GM19397 (cell line): ENCODE results near the gene GTF2IRD2.
"Not testable (repeated sequence)": the region's sequence is repeated elsewhere in the genome, so short reads cannot be mapped to it uniquely, and the experiment has no call there.

ENCODE experiments used
- ATAC-seq: cut with Tn5 transposase; IDR thresholded peaks from one replicate; pipeline ENCODE4 v1.9.1; 2021; ENCODE audit warnings: mild to moderate bottlenecking, moderate library complexity; ENCODE audit not compliant: unreplicated experiment

Gene GTF2IRD2

DNA sequence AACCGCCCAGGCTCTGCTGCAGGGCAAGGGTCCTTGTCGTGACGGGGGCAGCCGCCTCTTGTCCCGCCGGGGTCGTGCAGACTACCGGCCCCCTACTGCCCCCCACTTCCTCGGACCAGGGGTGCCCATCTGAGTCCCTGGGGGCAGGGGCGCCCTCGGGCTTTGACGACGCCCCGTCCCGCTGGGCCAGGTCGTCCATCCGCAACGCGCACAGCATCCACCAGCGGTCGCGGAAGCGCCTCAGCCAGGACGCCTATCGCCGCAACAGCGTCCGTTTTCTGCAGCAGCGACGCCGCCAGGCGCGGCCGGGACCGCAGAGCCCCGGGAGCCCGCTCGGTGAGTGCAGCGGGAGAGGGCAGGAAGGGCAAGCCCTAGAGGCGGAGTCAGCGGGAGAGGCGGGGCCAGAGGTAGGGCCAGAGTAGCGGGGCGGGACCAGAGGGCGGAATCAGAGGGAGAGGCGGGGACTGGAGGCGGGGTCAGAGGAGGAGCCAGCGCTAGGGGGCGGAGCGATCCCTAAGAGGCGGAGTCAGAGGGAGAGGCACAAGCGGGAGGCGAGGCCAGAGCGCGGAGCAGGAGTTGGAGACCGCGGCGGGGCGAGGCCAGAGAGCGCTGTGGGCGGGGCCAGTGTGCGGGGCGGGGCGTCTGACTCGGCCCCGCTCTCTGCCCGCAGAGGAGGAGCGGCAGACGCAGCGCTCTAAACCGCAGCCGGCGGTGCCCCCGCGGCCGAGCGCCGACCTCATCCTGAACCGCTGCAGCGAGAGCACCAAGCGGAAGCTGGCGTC, 62.8 kb downstream of the GTF2IRD2 start:
- peak; percentile 85 for ATAC-seq

DNA sequence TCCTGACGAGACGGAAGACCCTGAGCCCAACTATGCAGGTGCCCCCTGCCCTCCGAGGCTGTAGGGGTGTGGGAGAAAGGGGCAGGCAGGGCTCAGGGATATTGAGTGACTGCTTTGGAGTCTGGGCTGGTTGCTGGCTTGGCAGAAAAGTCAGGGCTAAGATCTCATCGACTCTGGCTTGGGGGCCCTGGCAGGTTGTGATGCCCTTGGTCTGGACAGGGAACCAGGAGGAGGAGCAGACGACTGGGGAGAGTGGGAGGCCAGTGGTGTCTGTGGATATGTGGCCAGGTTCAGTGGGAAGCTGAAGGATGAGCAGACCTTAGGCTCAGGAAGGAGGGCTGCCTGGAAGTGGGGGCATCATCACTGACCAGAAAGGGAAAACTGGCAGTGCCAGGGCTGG, 67.8 kb downstream of the GTF2IRD2 start:
- ATAC-seq = not testable (repeated sequence)

DNA sequence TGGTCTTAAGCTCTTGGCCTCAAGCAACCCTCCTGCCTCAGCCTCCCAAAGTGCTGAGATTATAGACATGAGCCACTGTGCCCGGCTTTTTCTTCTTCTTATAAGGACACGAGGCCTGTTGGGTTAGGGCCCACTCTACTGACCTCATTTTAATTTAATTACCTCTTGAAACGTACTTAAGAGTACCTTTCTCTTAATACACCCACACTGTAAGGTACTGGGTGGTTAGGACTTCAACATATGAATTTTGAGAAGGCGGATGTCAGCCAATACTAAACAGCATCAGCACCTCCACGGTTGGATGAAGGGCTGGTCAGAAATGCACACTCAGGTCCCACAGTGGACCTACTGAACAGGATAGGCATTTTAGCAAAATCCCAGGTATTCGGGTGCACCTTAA, 69.7 kb downstream of the GTF2IRD2 start:
- not testable (repeated sequence) for ATAC-seq

DNA sequence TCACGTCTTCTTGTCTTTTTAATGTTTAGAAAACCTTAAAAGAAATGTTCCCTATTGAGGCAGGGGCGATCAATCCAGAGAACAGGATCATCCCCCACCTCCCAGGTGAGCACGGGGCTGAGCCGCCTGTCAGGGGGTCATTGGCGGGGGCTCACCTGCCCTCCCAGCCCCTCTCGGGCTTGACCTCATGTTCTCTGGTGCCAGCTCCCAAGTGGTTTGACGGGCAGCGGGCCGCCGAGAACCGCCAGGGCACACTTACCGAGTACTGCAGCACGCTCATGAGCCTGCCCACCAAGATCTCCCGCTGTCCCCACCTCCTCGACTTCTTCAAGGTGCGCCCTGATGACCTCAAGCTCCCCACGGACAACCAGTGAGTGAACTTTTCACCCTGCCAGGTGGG, 72.4 kb downstream of the GTF2IRD2 start:
- not testable (repeated sequence) for ATAC-seq

DNA sequence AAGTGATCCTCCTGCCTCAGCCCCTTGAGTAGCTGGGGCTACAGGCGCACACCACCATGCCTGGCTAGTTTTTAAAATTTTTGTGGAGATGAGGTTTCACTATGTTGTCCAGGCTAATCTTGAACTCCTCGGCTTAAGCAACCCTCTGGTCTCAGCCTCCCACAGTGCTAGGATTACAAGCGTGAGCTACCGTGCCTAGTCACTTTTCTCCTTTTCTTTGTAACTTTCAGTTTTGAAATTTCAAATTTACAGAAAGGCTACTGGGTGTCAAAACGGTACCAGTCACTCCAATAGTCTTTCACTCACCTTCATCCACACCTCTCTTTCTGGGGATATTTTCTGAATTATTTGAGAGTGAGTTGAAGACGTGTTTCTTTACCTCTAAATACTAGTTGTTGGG, 76.3 kb downstream of the GTF2IRD2 start:
- not testable (repeated sequence) for ATAC-seq

DNA sequence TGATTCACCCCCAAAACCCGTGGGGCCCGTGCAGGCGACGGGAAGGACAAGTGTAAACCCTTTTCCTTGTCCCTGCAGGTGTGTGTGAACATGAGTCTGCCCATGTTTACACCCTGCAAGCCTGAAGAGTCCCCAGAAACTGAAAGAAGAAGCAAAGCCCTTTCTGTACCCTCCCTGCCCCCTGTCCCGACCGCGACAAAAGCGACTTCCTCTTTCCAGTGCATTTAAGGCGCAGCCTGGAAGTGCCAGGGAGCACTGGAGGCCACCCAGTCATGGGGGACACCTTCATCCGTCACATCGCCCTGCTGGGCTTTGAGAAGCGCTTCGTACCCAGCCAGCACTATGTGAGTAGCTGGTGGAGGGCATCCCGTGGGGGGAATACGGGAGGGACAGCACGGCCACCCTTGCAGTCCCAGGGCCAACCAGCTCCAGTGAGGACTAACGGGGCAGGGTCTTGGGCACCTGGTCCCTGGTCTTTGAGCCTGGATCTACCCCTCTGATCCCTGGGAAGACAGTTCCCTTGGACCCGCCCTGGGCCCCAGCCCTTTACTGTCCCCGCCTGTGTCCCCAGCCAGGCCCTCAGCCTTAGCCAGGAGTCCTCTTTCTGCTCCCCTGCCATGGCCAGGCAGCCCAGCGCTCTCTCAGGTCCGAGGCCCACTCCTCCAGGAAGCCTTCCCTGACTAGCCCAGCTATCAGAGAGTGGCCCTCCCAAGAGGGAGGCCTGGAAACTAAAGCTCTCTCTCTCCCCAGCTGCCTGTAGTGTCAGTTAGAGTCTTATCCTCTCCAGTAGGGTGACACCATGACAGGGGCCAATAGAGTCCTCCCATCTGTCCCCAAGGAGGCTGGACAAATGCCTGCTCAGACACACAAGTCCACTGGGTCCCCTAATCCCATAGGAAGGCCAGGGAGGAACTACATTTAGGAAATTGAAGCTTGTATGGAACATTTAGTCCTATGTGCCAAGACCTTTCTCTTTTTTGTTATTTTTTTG, 77.3 kb downstream of the GTF2IRD2 start, which contains the start of gene NCF1:
Gene NCF1, plus strand, starts transcription at position 252 of the 991 bp plus-strand sequence. Its CDS starts 21 bp downstream, at position 273.
- peak; percentile 85 for ATAC-seq

DNA sequence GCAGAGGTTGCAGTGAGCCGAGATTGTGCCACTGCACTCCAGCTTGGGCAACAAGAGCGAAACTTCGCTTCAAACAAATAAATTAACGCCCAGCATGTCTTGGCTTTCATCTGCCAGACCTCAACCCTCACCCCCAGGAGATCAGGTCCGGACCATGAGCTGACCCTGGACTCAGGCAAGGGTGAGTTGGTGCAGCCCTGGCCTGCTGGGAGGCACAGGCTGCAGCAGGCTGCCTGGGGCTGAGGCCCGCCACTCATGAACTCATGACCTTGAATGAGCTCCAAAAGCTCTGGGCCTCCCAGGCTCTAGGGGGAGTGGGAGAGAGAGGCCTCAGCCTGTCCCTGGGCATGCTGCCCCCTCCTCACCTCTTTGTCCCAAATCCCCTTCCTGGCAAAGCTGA, 79.3 kb downstream of the GTF2IRD2 start:
- ATAC-seq = not testable (repeated sequence)

DNA sequence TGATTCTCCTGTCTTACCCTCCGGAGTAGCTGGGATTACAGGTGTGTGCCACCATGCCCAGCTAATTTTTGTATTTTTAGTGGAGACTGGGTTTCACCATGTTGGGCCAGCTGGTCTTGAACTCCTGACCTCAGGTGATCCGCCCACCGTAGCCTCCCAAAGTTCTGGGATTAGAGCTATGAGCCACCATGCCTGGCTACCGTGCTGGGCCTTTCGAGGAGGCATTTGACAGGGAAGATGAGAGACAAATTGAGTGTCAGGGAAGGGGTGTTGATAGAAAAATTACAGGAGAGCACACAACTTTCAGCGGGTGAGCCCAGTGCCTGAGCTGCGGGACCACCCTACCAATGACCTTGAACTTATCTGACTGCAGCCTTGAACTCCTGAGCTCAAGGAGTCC, 81.3 kb downstream of the GTF2IRD2 start:
- not testable (repeated sequence) for ATAC-seq

DNA sequence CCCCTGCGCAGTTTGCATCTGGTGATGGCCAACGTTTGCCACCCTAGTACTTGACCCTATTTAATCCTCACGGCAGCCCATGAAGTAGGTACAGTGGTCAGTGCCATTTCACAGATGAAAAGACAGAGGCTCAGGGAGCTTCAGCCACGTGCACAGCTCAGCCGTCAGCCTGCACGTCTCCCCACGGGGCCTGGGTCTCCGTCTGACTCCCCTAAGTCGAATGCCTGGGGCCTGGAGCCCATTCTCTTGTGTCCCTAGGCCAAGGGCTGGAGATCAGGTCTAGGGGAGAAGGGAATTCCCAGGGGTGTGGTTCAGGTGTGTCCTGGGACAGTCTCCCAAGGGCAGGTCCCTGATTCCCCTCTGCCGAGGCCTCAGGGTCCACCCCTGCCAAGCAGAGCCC, 84.4 kb downstream of the GTF2IRD2 start:
- not testable (repeated sequence) for ATAC-seq

DNA sequence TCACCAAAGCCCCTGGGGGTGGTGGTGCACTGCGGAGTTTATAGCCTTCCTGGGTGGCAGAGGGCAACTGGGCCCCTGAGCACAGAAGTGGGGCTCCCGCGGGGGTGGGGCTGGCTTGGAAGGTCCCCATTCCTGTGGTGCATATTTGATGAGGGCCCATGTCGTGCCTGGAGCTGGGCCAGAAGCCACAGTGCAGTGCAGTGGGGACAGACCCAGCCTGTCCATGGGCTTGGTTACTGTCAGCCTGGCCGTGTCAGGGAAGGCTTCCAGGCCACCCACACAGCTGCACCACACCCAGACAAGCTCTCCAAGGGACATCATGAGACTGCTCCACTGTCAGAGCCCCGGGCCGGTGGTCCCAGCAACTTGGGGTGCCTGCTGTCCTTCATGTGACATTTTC, 84.9 kb downstream of the GTF2IRD2 start:
- ATAC-seq = not testable (repeated sequence)

DNA sequence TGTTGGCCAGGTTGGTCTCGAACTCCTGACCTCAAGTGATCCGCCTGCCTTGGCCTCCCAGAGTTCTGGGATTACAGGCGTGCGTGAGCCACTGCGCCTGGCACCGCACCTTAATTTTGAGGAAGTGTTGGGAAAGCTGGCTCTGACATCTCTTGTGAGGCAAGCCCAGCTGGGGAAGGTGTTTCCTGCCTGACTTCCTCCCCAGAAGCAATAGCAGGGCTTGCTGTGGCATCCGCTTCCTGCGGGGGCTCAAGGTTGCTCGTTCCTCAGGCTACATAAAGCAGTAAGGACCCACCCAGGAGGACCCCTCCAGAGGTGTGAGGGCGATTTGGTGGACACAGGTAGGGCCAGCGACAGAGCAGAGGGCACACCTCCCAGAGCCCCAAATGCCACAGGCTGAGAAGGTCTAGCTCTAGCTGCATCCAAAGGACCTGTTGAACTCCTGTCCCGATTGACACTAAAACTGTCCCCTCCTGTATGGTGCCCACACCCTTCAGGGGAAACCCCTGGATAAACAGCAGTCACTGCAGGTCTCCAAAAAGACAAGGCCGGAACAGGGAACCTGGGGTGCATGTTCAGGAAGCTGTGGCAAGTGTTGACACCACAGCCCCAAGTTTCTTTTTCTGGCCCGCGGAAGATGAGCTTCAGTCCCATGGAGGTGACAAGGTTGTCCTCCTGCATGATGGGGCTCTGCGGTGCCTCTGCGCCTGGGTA, 86.0 kb downstream of the GTF2IRD2 start:
- not testable (repeated sequence) for ATAC-seq

DNA sequence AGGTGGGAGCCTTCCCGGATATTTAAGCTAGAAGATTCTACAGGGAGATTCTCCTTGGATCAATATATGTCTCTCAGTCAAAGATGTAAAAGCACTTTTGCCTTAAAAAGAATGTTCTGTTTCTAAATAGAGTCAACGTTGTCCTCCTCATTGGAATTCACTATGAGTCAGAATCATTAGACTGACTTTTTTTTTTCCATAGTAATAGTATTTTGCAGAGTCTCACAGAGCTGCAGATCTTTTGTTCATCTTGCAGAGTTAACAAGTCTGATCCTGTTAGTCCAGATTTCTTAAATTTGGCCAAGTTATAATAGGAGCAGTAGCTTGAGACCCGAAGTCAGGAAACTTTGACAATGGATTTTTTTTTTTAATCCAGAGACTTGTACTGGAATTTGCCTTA, 92.4 kb downstream of the GTF2IRD2 start:
- ATAC-seq = not testable (repeated sequence)

DNA sequence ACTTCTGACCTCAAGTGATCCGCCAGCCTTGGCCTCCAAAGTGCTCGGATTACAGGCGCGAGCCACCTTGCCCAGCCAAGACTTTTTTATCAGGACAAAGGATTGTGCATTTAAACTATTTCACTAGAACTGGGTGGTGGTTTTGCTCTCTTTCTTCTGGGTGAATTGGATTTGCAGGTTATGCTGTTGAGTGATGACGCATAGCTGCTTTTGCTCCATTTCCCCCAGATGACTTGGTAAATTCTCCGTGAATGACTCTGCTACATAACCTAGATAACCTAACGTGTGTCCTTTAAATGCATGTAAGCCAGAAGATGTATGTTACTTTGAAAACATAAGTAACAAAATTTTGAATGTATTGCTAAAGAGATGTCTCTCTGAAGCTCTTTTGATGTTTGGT, 93.1 kb downstream of the GTF2IRD2 start:
- ATAC-seq = not testable (repeated sequence)

DNA sequence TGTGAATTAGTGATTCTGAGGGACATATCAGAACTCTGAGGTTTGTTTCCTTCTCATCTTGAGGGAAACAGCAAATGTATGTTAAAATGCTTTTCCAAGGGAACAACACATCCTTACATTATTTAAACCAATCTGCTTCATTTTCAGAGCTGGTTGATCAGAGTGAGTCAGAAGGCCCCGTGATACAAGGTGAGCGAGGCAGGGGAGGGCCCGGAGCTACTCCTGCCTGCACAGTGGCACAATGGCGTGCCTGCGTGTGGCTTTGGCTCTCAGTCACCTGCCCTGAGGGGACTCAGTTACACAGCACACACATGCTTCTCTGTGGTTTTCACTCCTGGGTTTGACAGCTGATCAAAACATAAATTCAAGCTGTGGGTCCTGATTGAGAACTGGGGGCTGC, 94.7 kb downstream of the GTF2IRD2 start:
- not testable (repeated sequence) for ATAC-seq

DNA sequence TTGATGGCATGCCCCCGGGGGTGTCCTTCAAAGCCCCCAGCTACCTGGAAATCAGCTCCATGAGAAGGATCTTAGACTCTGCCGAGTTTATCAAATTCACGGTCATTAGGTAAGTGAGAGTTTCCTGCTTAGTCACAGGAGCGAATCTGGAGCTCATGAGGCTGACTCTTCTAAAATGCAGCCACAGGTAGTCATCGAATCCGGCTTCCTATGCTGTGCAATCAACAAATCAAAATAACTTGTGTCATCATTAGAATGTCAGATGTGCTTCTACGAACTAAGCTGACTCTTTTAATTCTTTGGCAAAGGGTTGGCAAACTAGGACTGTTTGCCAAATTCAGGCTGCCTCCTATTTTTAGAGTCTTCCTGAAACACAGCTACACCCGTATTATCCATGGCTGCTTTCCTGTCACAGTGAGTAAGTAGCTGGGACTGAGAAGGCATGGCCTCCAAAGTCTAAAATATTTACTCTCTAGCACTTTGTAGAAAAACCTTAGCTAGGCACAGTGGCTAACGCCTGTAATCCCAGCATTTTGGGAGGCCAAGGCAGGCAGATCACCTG, 97.4 kb downstream of the GTF2IRD2 start:
- not testable (repeated sequence) for ATAC-seq
